NCI-H187 treated with DMSO at 0.1 percent for 48 hours (cell line): ENCODE data around the gene TNNT2.

Source experiments
- DNase-seq: peaks from one replicate; lab custom pipeline; 2025; lab: John Stamatoyannopoulos, UW

Gene TNNT2

DNA sequence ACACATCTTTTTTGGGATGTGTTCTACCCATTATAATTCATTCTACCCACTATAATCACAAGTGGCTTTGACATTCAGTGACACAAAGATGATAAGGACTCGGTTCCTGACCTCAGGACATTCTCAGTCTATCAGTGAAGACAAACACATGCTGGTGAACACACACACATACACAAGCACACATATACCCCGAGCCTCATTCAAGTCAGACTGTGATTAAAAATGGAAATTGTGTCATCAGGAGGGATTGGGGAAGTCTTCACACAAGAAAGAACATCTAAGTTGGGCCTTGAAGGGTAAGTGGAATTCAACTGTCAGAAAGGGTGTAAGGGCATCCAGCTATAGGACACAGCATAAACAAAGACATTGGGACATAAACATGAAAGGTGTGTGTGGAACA, 24.2 kb upstream of the TNNT2 start:
- no peak for DNase-seq

DNA sequence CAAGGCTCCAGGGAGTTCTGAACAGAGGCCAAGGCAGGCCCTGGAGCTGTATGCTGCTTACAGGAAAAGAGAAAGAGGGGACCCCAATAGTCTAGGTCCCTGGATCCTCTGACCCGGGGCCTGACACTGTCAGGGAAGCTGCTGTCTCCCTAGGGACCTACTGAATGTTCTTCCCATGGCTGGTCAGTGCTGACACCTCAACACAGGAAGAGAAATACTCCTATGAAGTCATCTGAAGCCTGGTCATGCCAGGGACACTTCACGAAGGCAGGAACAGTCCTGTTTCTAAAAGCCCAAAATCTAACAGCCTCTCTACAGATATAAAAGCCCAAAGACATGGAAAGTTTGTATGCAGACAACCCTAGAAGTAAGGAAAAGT, 23.4 kb upstream of the TNNT2 start:
- no peak for DNase-seq

DNA sequence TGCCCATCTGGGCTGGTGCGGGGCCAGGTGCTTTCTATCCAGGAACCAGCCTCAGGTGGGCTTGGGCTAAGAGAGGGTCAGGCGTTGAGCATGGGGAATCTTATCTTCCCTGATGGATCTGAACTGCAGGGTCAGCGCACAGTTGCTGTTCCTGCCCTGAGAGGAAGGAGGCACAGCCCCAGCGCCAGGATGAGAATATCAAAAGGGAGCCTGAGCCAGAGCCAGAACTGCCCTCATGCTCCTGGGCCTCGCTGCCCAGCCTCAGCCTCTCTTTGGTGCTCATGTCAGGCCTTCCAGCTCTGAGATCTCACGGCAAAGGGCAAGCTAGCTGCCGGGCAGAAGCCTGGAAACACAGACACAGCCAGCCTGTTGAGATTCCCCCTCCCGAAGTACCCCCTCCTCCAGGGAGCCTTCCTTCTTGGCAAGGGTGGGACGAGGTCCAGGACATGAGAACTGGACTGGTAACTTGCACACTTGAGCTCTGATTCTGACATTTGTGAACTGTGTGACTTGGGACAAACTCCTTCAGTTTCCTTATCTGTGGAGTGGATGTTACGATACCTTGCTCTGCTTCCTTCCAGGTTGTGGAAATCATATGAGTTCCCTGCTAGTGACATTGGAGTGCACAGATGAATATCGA, 22.9 kb upstream of the TNNT2 start:
- DNase-seq = no peak

DNA sequence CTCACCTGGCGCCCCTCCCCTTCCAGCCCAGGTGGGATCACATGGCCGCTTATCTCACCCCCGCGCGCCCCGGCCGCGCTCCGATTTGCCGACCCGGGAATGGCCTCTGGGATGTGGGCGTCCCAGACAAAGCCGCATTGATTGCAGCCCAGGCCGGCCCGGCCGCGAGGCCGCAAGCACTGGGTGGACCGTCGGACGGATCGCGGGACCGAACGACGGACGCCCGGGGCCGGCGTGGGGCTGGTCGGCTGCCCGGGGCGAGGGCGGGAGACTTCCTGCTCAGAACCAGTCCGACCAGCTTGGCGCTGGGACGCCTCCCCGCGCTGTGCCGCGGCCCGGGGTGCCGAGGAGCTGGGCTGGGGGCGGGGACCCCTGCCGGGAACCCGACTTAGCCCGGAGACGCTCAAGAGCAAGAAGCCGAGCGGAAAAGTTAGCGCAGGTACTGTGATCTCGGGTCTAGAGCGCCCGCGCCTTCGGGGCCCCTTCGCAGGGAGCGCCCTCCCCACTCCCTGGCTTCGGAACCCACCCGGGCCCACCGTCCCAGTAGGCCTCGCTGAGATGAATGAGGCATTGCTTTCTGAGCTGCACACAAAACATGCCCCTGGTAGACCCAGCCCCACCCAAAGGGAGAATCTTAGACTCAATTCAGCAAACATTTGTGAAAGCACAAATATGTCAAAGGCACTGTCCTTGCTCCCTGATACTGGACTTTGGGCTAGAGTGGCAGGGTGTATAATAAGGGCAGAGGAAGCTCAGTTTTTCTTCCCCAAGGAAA, 22.1 kb upstream of the TNNT2 start:
- DNase-seq = no peak

DNA sequence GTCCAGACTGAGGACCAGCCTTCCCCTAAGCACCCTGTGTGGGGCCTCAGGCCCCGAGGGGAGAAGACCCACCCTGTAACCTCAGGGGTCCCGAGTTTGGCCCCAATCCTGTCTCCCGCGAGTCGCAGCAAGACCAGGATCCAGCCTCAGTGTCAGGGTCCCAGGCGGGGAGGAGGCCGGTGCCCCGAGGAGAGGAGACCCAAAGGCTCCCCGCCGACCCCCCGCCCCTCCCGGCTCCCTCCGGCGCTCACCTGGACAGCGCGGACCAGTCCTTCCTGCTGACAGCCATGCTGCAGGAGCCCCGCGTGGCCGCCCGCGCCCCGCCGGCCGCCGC, 21.5 kb upstream of the TNNT2 start, which contains the start of gene LAD1:
LAD1 (minus strand) TSS at position 307 of the 334 bp plus-strand sequence; CDS start at position 289, 18 bp downstream.
- no peak for DNase-seq

DNA sequence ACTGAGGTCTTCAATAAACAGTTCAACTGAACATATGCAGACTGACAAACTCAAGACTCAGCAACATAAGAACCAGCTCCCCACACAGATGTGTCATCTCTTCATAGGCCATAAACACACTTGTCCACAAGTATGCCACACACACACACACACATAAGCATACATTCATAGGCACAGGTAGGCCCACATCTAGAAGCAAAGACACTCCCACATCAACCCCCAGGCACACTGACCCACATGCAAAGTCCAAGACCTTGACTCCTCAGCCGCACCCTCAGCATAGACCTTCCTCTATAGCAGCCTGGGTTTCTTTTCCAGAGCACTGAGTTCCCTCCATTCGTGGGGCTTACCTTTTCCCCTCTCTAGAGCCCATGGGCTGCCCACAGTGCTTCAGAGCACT, 20.2 kb upstream of the TNNT2 start:
- DNase-seq = no peak

DNA sequence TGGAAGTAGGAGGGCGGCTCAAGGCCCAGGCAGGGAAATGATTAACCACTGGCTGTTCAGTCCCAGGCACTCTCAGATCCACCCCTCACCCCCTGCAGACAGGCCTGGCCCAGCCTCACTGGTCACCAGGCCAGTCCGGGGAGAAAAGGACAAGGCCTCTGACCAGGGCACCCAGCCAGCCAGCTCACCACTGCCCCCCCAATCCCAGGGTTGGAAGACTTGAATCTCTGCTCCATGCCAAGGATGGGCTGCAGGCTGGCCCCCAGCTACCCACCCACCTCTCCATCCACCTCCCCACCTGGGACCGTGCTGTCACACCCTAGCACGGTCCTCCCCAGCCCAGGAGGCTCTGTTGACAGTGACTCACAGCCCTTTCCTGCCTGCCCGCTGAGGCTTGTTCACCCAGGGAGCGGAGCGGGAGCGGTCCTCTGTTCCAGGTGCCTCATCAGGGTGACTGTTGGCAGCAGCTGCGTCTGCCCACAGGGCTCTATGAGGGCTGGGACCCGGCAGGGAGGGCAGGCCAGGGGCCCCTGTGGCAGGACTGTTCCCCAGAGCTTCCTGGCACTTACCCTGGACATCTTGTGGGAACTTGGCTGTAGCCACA, 19.5 kb upstream of the TNNT2 start:
- no peak for DNase-seq

DNA sequence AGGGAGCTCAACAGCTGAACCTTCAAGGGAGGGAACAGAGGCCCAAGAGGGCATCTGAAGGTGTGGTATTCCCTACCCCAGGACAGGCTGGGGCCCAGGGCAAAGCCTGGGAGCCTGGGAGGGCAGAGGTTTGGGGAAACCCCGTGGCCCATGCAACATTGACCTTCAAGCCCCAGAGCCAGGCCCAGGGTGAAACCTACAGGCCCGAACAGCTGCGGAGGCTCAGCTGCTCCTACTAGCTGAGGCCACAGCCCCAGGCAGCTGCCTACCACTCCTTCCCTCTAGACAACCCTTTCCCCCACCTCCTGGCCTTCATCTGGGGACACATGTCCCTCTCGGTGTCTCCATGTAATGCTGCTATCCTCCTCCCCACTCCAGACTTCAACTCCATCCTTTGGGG, 18.5 kb upstream of the TNNT2 start:
- no peak for DNase-seq

DNA sequence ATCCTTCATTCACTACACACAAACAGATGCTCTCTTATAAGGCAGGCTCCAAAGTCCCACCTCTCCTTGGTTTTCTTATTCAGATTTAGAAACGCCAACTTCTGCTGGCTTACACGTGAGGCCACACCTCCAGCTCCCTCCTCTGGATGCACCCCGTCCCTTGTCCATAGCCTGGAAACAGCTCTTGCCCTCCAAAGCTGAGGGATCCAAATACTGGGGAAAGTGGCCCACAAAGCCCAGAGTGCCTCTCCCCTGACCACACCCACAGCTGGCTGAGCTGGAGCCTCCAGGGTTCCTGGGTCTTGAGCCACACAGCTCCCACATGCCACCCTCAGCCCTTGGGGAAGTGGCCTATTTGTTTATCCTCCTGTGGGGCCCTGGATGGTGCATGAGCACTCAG, 17.1 kb upstream of the TNNT2 start:
- DNase-seq = no peak

DNA sequence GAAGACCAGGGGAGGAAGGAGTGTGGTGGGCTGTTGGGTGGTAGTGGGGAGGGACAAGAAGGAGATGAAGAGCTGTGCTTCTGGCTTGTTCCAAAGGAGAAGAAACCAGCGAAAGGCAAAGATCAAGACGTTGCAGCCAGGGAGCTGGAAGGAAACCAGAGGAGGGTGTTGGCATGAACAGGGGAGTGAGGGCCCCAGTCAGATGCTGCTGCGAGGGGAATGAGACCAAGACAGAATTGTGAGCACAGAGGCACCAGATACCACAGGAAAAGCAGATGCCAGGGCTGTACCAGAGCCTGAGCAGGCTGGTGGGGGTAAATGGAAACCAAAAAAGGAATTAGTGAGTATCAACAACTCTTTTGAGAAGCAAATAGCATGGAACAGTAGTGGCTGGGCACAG, 15.6 kb upstream of the TNNT2 start:
- no peak for DNase-seq

DNA sequence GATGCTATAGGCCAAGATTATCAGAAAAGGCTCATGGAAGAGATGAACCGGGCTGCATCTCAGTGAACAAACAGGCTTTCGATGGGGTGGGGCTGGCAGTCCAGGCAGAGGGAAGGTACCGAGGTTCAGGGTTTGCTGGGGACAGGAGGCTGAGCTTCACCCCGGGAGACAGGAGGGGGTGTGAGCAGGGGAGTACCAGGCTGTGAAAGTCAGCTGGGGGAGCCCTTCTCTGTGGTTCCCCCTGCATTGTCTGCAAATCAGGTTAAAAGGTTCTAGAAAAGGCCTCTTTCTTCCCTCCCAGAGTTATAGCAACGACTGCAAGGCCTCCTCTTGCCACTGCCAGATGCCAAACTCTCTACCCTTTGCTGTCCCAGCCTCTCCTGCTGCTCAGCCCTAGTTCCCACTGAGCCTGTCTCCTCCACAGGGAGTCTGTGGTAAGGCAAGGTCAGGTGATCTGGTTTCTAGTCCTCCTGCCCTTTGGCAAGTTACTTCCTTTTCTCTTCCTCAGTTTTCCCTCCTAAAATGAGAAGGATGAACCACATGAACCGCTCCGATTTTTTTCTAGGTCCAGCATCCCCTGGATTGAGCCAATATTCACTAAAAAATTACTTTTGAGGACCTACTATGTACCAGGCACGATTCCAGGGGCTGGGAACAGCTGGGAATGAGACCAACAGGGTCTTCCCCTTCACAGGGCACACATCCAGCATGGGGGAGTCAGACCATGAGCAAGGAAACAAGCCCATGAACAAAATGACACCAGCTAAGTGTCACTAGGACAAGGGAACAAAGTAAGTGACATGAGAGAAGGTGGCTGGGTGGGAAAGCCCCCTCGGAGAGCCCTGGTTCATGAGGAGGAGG, 14.4 kb upstream of the TNNT2 start:
- no peak for DNase-seq

DNA sequence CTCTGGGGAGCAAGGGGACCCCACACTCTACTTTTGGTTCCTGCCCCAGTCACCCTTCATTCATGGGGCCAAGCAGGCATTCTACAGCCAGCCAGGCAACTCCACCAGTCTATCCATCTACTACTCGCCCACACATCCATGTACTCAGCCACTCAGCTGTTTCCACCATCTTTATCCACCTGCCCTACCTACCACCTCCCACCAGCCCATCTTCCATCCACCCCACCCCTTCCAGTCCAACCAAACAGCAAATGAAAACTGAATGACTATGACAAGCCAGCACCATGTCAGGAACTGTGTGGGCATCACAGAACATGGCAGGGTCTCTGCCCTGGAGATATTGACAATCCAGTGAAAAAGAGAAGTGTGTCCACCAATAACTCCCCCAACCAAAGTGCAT, 13.7 kb upstream of the TNNT2 start:
- DNase-seq = no peak

DNA sequence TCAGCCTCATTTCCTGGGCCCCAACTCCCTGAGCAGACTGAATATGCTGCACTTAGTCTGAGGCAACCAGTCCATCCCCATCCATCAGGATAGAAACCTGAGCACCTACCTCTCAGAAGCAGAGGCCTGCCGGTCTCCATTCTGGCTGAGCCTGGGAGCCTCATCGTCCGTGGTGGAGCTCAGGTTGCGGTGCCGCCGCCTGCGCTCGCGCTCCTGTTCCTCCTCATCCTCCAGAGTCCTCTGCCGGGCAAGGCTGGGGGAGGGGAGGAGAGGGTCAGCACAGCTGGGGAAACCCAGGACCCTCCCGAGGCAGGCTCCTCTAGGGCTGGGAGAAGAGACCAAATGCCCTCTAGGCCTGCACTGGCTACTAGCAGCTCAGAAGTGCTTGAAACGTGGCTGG, 11.6 kb upstream of the TNNT2 start:
- DNase-seq = no peak

DNA sequence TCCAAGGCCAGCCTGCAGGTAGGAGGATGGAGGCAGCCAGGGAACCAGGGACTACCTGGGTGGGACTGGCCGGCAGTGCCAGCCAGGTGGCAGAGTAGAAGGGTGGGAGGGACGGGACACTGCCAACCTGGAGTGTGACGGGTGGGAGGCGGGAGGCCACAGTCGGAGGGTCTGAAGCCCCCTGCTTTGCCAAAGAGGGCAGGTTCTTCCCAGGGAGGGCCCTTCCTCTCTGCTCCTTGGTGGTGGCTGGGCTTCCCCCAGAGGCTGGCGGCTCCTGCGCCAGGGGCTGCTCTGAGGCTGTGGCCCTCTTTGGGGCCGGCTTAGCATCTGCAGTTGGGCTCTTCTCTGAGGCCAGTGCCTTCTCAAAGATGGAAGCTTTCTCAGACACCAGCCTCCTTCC, 8.7 kb upstream of the TNNT2 start:
- no peak for DNase-seq

DNA sequence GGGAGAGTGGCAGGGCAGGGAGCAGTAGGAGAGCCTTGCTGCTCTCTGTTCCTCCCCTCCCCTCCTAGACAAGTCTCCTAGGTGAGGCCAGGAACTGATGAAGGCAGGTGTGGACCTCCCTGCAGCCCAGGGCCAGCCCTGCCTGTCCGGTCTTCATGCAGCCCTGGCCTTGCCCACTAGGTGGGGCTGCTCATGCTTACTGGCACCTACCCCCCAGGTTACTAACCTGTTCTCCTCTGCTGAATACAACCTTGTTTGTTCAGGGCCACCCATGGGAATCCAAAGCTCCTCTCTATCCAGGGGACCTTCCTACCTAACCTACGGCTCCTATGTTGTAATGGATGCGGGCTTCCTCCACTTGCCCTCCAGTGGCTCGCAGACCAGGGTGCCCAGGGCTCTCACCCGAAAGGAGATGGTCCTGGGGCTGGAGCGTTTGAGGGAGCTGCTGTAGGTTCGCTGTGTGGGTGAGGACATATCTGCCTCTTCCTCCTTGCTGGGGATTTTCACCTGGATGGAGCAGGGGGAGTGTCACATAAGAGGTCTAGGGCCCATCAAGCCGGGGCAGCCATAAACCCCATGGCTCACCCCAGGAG, 7.9 kb upstream of the TNNT2 start:
- no peak for DNase-seq

DNA sequence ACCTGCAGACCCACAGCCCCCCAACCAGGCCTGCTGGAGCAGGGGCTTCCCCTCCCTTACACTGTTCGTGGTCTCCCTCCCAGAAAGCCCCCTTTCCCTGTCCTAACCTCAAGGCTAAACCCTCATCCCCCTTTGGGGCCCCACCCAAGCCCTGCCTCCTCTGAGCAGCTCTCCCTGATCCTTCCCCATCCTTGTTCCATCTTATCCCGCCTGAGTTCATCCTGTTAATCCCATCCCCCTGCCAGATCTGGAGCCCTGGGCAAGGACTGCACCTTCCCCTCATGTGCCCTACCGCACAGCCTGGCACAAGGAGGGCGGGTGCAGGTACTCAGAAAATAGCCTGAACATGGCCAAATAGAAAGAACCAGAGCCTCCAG, 6.9 kb upstream of the TNNT2 start:
- DNase-seq = no peak

DNA sequence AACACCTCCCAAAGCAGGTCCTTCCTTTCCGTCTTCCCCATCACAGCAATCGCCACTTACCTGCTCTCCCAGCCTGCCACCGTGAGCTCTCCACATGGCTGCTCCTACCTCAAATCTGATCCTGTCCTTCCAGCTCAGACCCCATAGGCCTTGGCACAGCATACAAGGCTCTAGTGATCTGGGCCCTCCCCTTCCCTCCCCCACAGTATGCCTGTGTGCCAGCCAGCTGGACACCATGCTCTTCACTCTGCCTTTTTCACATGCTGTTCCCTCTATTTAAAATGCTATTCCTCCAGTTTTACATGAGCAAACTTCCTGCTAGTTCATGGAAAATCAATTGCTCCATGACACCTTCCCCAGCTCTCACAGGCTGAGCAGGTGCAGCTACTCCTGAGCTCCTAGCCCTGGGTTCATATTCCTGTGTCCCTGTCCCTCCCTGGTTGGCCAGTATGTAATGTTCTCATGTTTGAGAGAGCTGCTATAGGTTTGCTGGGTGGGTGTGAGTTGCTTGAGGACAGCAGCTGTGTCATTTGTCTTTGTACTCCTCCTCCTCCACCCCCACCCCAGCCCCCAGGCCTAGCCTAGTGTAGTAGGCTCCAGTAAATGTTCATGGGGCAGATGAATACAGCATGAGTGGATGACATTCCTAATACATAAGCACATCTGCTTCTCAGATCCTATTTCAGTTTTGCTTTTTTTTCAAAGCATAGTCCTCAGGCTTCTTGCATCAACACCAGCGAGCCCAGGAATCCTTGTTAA, 6.3 kb upstream of the TNNT2 start:
- peak; percentile 76 for DNase-seq

DNA sequence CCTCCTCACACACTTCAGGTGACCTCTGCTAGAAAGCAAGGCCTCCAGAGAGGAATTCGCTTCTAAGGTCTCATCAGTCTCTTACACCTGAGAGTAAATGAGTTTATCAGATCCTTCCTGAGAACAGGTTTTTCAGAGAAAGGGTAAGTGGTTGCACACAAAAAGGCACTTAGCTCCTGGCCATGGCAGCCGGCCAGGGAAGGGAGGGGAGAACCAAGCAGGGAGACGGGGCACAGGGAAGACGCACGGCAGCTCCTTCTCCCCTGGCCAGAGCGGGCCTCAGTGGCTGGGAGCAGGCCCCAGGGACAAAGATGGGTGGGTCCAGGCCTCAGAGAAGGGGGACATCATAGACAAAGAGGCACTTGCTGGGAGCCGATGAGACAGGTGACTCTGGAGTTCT, 3.6 kb upstream of the TNNT2 start:
- DNase-seq = peak; percentile 29

DNA sequence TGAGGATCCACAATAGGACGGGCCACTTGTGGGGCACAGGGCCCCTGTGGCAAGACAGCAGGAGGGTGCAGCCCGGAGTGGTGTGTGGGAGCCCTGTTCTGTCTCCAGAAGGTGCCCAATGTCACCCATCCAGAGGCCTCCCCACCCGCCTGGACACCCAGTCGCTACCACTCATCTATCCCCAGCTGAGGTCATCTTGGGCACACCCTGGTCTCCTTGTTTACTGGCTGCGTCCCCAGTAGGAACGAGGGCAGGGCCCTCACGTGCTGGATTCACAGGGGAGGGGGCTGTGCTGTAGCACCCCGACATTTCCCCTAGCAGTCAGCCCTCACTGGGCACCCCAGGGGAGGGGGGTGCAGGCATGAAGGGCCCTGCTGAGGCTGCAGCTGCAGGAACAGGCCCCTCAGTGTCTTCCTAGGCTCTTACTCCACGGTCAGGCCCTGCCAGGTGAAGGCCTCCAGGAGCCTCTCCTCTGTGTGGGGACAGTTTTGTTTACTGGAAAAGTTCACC, 2.3 kb upstream of the TNNT2 start:
- DNase-seq = no peak

DNA sequence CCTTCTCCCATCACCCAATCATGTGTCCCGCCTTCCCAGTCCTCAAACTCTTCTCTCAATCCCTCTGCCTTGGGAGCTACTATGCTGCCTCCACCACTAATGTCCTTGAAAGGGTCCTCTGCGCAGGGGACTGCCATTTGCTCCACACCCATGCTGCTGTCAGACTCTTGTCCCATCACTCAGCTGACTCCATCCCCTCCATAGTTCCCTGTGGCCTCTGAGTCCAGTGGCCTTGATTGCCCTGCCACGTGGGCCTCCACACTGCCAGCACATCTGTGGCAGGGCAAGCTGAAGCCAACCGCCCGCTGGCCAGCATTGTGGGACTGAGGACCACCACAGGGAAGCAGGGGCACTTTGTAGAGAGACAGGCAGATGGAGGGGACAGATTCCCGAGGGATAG, 1.3 kb upstream of the TNNT2 start:
- no peak for DNase-seq
